Panc1 (cell line): ENCODE results near the gene TNS4. TPM values are rescaled to one million over a fixed set of nuclear protein-coding genes. Genes with fewer than 3 reads are reported as not detected.
A peak's percentile ranks its signal among the peaks of the same experiment; 100 is the strongest.

Source experiments
- ATAC-seq: fragments of 200-7000 bp; cut with Tn5 transposase; 2 replicates; pipeline ENCODE4 v1.9.1; 2020; ENCODE audit warnings: mild to moderate bottlenecking, moderate library complexity
- BruUV-seq: library from RNA; stranded (reverse); fragments of 400-500 nt; replicated peaks from 2 replicates; lab custom pipeline; 2021; lab: Mats Ljungman, UMichigan
- CTCF ChIA-PET: fragments of 300-600 bp; sonication (Branson Sonifier 250); formaldehyde crosslinking; loops from one replicate; lab custom pipeline; 2022; ENCODE audit warnings: antibody characterized with exemption; lab: Charles Lee
- POLR2A ChIA-PET: fragments of 300-600 bp; sonication (Branson Sonifier 250); formaldehyde crosslinking; loops from one replicate; lab custom pipeline; 2022; ENCODE audit warnings: antibody characterized with exemption; lab: Charles Lee
- DNase-seq: peaks from one replicate; pipeline ENCODE4 v3.0.0-alpha.2; 2010; ENCODE audit warnings: low read depth, low spot score
- H3K27ac ChIP-seq: 2 replicates; pipeline ENCODE4 v1.5.1; 2011; ENCODE audit warnings: mild to moderate bottlenecking, low read length, inconsistent platforms
- H3K27me3 ChIP-seq: fragments of 200-500 bp; sonication (Bioruptor generic); 2 replicates; pipeline ENCODE4 v1.6.0; 2014; ENCODE audit warnings: low read length, inconsistent platforms; ENCODE audit not compliant: control insufficient read depth, insufficient read depth
- H3K36me3 ChIP-seq: fragments of 200-500 bp; sonication (Bioruptor generic); 2 replicates; pipeline ENCODE4 v1.5.1; 2014; ENCODE audit warnings: inconsistent platforms, mild to moderate bottlenecking, low read length, moderate library complexity; ENCODE audit not compliant: control insufficient read depth, insufficient read depth
- H3K4me1 ChIP-seq: 2 replicates; pipeline ENCODE4 v1.5.1; 2011; ENCODE audit warnings: inconsistent platforms, mild to moderate bottlenecking, low read length, moderate library complexity; ENCODE audit not compliant: control insufficient read depth, insufficient read depth
- H3K4me3 ChIP-seq, 2 experiments: 2 replicates each; pipeline ENCODE4 v1.5.1; 2011 to 2012; ENCODE audit warnings: low read depth in 2 of 2, low read length in 2 of 2, mild to moderate bottlenecking in 2 of 2, inconsistent platforms in 1 of 2, moderate library complexity in 1 of 2
- H3K9me3 ChIP-seq: fragments of 200-500 bp; sonication (Bioruptor generic); 2 replicates; pipeline ENCODE4 v1.5.1; 2014; ENCODE audit warnings: low read depth, mild to moderate bottlenecking, inconsistent platforms, low read length, moderate library complexity; ENCODE audit not compliant: control insufficient read depth, insufficient read depth
- POLR2AphosphoS5 ChIP-seq: IDR thresholded peaks from 2 replicates; pipeline ENCODE4 v1.6.1; 2012; ENCODE audit warnings: mild to moderate bottlenecking, low read depth, low read length, moderate library complexity
- SIN3A ChIP-seq: IDR thresholded peaks from 2 replicates; pipeline ENCODE4 v1.6.1; 2012; ENCODE audit warnings: low read depth, mild to moderate bottlenecking, low read length, moderate library complexity, borderline replicate concordance; ENCODE audit not compliant: insufficient read depth
- TCF7L2 ChIP-seq: IDR thresholded peaks from 2 replicates; pipeline ENCODE4 v1.6.1; 2011; ENCODE audit warnings: mild to moderate bottlenecking, low read depth, low read length, inconsistent platforms
- in situ Hi-C: cut with HindIII; loops from 2 replicates; pipeline ENCODE4 v1.10.0; 2016; ENCODE audit warnings: low sequenced_read_pairs, low pct_unique_long_range_greater_than_20kb
- intact Hi-C: fragments of 100-400 bp; cut with micrococcal nuclease; formaldehyde crosslinking; loops from one replicate; pipeline ENCODE4 v1.10.0; 2022; ENCODE audit not compliant: unreplicated experiment
- total RNA-seq: library from RNA; stranded (reverse); gene quantifications from one replicate; pipeline ENCODE4 v1.2.1, GENCODE V29; 2021; ENCODE audit not compliant: unreplicated experiment
- TF ChIP-seq, protein P1 (sequence below): fragments of 450-650 bp; IDR thresholded peaks from 2 replicates; pipeline ENCODE4 v1.5.1; 2017; ENCODE audit warnings: mild to moderate bottlenecking
- TF ChIP-seq, protein P2 (sequence below), 2 experiments: IDR thresholded peaks; 2 replicates each; pipeline ENCODE4 v1.6.1; 2011 to 2012; ENCODE audit warnings: low read depth in 2 of 2, control low read depth in 1 of 2, low read length in 1 of 2, mild to moderate bottlenecking in 1 of 2, moderate library complexity in 1 of 2; ENCODE audit not compliant: insufficient read depth in 1 of 2

The TNS4 gene
- total RNA-seq, 1 experiment from 2014 or later = not detected

DNA sequence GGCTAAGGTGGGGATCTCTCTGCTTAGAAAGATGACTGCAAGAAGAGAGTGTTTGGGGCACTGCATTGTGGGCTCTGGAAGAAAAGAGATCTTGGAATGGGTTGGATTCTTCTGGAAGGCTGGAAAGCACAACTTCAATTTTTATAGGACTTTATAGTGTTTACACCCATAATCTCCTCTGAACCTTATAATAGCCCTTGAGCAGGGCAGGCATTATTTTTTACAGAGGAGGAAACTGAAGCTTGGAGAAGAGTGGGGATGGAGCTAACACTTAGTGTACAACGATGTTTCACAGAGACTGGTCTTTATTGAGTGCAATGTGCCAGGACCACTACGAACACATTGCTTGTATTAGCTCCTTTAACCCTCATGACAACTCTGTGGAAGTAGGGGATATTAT is 10.4 kb downstream of the TNS4 start:
- ChIA-PET CTCF (interaction anchor here (0.7 kb wide), 1 partner anchor 48 kb away, joined by 11 read pairs; no protein-coding TSS in a partner anchor), POLR2A (no interaction called here)
- Histone ChIP-seq H3K4me1 (peaks cover 6% of the 10 kb centered on the region), H3K9me3 (no peaks in the 10 kb centered on the region), H3K36me3 (no peaks in the 10 kb centered on the region), H3K27me3 (no peaks in the 10 kb centered on the region), H3K27ac (no peak overlapping the region), H3K4me3 (no peak overlapping the region)
- in situ Hi-C loops (no loop called here), intact Hi-C loops (no loop called here)
- no peak for DNase-seq
- no TSS peak for BruUV-seq
- TF ChIP-seq, protein P1, sequence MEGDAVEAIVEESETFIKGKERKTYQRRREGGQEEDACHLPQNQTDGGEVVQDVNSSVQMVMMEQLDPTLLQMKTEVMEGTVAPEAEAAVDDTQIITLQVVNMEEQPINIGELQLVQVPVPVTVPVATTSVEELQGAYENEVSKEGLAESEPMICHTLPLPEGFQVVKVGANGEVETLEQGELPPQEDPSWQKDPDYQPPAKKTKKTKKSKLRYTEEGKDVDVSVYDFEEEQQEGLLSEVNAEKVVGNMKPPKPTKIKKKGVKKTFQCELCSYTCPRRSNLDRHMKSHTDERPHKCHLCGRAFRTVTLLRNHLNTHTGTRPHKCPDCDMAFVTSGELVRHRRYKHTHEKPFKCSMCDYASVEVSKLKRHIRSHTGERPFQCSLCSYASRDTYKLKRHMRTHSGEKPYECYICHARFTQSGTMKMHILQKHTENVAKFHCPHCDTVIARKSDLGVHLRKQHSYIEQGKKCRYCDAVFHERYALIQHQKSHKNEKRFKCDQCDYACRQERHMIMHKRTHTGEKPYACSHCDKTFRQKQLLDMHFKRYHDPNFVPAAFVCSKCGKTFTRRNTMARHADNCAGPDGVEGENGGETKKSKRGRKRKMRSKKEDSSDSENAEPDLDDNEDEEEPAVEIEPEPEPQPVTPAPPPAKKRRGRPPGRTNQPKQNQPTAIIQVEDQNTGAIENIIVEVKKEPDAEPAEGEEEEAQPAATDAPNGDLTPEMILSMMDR = no peak
- TF ChIP-seq, protein P2, sequence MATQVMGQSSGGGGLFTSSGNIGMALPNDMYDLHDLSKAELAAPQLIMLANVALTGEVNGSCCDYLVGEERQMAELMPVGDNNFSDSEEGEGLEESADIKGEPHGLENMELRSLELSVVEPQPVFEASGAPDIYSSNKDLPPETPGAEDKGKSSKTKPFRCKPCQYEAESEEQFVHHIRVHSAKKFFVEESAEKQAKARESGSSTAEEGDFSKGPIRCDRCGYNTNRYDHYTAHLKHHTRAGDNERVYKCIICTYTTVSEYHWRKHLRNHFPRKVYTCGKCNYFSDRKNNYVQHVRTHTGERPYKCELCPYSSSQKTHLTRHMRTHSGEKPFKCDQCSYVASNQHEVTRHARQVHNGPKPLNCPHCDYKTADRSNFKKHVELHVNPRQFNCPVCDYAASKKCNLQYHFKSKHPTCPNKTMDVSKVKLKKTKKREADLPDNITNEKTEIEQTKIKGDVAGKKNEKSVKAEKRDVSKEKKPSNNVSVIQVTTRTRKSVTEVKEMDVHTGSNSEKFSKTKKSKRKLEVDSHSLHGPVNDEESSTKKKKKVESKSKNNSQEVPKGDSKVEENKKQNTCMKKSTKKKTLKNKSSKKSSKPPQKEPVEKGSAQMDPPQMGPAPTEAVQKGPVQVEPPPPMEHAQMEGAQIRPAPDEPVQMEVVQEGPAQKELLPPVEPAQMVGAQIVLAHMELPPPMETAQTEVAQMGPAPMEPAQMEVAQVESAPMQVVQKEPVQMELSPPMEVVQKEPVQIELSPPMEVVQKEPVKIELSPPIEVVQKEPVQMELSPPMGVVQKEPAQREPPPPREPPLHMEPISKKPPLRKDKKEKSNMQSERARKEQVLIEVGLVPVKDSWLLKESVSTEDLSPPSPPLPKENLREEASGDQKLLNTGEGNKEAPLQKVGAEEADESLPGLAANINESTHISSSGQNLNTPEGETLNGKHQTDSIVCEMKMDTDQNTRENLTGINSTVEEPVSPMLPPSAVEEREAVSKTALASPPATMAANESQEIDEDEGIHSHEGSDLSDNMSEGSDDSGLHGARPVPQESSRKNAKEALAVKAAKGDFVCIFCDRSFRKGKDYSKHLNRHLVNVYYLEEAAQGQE (IDR thresholded peaks at IDR 0.05; ENCODE audit: insufficient read depth in 1 of 2, low read depth in 2 of 2, low read length in 1 of 2) = no peak
- no peak for TF ChIP-seq TCF7L2
- no peak for TF ChIP-seq POLR2AphosphoS5
- no peak for TF ChIP-seq SIN3A
- no peak for ATAC-seq

DNA sequence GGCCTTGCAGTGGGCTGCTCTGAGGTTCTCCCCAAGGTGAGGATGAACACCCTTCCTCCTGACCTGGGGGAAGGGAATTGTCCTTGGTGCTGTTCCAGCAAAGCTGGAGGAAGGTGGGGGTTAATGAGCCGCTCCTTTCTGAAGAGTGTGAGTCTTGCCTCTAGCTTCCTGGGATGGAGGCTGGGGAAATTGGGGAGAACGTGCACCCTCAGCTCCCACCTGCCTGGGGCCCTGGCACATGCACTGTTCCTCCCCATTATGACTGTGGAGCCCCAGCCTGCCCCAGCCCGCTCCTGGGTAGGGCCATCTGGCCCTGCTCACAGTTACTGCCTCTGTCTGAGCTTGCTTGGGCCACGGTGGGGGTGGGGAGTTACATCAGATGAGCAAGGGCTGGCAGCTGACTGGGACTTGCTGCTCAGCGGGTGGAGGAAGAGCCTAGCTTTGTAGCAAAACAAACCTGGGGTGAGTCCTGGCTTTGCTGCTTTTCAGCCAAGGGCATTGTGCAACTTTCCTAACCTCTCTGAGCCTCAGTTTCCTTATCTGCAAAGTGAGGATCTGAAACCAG is 11.1 kb downstream of the TNS4 start:
- Histone ChIP-seq H3K9me3 (no peaks in the 10 kb centered on the region), H3K36me3 (no peaks in the 10 kb centered on the region), H3K4me3 (no peak overlapping the region), H3K27ac (no peak overlapping the region), H3K27me3 (no peaks in the 10 kb centered on the region), H3K4me1 (peaks cover 6% of the 10 kb centered on the region)
- no peak for TF ChIP-seq SIN3A
- TF ChIP-seq, protein P1 = no peak
- TF ChIP-seq, protein P2 (IDR thresholded peaks at IDR 0.05; ENCODE audit: insufficient read depth in 1 of 2, low read depth in 2 of 2, low read length in 1 of 2) = no peak
- no peak for TF ChIP-seq POLR2AphosphoS5
- no peak for TF ChIP-seq TCF7L2
- no TSS peak for BruUV-seq
- DNase-seq (no peak), ATAC-seq (0 out of 2 replicates have a peak, but pooled peaks have one; percentile 24)
- in situ Hi-C loops = no loop called here
- ChIA-PET CTCF (no interaction called here), POLR2A (no interaction called here)
- intact Hi-C loops = no loop called here
